GM19023 (cell line): ENCODE data around the gene SMIM35.
"Not testable (repeated sequence)": the region's sequence is repeated elsewhere in the genome, so short reads cannot be mapped to it uniquely, and the experiment has no call there.

Experiments
- ATAC-seq: cut with Tn5 transposase; IDR thresholded peaks from one replicate; pipeline ENCODE4 v1.9.1; 2021; ENCODE audit warnings: mild to moderate bottlenecking, moderate library complexity; ENCODE audit not compliant: unreplicated experiment

The SMIM35 gene

GRCh38 chr11:118046051-118046963, 40.5 kb downstream of the SMIM35 start:
- ATAC-seq, result no peak

DNA sequence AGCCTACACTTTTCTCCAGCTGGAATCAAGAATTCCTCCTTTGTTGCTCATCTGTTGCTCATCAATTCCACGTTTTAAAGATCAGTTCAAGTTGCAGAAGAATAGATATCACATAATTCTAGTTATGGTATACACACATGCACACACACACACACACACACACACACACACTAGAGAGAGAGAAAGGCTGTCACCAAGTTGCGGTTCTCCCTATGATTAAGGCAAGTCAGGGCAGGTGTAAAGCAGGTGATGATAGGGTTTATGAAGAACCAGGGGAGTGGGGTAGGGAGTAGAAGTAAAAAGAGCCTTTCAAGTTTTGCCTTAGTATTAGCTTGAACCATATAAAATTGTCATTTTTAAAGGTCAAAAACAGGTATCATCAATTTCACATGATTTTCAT, 41.6 kb downstream of the SMIM35 start:
- no peak for ATAC-seq

DNA sequence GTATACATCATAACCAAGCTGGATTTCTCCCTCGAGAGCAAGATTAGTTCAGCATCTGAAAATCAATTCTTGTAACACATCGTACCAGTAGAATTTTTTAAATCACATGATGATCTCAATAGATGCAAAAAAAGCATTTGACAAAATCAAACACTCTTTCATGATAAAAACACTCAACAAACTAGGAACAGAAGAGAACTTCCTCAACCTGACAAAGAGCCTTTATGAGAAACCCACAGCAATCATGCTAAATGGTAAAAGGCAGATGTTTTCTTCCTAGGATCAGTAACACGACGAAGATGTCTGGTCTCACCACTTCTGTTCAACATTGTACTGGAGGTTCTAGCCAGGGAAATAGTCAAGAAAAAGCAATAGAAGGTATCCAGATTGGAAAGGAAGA, 44.0 kb downstream of the SMIM35 start:
- ATAC-seq, result no peak

DNA sequence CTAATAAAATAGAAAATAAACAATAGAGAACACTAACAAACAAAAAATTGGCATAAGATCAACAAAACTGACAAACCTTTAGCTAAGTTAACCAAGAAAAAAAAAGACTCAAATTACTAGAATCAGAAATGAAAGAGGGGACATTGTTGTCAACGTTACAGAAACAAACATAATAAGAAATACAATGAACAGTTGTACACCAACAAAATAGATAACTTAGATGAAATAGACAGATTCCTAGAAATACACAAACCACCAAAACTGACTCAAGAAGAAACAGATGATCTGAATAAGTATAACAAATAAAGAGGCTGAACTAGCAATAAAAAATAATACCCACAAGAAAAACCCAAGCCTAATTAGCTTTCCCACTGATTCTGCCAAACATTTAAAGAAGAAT, 44.6 kb downstream of the SMIM35 start:
- no peak for ATAC-seq

DNA sequence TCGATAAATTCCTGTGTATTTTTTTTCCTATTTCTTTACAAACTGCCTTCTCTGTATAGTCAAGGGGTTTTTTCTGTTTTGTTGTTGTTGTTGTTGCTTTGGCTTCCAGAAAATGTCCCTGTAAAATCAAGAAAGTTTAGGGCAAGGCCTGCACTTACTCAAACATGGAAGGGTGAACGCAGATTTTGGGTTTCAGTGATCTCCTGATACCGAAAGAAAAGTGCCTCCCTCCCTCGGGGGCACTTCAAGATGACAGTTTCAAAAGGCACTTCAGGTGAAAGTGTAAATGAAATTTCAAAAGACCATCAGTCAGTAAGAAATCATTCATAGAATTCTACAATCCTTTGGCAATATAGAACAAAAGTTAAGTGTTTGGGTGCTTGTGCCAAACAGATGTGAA, 53.3 kb downstream of the SMIM35 start:
- no peak for ATAC-seq

GRCh38 chr11:118028626-118029025, 58.1 kb downstream of the SMIM35 start:
- ATAC-seq, result no peak

DNA sequence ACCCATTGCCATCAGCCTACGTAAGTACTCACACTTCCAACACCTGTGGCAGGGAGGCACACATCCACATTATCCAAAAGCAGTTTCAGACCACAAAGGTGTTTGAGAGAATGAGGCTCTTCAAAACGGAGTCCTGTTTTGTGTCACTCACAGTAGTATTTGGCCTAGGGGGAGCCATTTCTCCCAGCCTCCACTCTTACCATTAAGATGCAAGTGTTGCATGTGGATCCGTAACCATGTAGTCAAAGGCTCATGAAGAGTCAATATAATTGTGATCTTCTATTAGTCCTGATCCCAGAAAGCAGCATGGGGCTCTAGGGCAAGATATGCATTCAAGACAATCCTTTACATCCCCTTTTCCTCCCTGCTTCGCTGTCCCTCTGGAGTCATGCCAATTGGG, 59.1 kb downstream of the SMIM35 start:
- no peak for ATAC-seq

GRCh38 chr11:118021146-118021545, 65.6 kb downstream of the SMIM35 start:
- ATAC-seq, result no peak

DNA sequence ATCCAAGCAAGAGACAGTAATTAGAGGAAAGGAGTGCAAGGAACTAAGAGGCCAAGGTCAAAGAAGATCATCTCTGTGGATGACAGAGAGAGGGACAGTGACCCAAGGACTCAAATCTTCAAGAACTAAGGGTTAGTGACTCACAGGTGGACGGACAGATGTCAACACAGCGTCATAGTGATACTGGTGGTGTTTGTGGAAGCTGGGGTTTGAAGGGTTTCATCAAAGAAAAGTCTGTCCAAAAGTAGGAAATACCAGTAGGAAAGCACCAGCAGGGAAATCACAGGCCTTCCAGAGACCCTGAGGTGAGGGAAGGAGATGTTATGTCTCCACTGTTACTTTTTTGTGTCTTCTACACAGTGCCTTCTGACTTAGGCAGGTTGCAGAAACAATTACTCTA, 68.4 kb downstream of the SMIM35 start:
- ATAC-seq, result no peak

DNA sequence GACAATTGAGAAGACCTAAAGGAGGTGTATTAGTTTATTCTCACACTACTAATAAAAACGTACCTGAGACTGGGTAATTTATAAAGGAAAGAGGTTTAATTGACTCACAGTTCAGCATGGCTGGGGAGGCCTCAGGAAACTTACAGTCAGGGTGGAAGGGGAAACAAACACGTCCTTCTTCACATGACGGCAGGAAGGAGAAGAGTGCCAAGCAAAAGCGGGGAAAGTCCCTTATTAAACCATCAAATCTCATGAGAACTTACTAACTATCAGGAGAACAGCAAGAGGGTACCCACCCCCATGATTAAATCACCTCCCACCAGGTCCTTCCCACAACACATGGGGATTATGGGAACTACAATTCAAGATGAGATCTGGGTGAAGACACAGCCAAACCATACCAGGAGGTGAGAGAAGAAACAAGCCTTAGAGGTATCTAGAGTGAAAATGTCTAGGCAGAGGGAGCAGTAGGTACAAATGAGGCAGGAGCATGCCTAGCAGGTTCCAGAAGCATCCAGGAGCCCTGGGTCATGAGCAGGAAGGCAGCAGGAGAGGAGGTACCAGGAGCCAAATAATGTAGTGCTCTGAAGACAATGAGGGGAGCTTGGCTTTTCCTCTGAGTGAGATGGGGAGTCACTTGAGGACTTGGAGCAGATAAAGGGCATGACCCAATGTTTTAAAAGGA, 69.0 kb downstream of the SMIM35 start:
- no peak for ATAC-seq

DNA sequence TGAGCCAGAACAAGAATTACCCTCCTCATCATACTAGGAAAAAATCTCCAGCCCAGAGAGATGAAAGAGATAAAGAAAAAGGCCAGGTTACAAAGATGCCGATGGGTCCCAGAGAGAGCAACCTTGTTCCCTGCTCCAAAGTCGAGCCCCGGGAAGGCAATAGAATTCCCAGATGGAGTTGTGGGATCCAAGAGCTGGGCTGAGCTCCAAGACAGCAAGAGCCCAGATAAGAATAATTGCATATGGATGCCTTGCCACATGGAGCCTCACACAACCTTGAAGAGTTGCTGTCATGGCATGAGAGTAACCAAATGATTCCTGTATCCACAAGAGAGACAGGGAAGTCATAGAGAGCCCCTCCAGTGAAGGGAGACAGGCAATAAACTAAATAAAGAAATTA, 69.7 kb downstream of the SMIM35 start:
- ATAC-seq, result no peak

- no peak for ATAC-seq
Observed at GRCh38 chr11:118016104-118016503, 70.7 kb downstream of the SMIM35 start.

- no peak for ATAC-seq
Observed at GRCh38 chr11:118015385-118015841, 71.3 kb downstream of the SMIM35 start.

DNA sequence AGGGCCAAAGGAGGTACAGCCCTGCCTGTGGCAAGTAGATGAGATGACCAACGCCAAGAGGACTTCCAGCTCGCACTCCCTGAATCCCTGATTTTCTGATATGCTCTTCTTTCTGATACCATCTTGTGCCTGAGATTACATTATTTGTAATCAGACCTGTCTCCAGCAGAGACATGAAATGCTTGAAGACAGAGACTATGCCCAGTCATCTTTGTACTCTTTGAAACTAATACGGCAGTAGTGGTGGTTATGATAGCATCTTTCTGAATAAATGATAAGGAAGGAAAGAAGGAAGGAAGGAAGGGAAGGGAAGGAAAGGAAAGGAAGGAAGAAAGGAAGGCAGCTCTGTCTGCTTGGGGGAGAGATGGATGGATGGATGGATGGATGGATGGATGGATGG, 72.7 kb downstream of the SMIM35 start:
- no peak for ATAC-seq

DNA sequence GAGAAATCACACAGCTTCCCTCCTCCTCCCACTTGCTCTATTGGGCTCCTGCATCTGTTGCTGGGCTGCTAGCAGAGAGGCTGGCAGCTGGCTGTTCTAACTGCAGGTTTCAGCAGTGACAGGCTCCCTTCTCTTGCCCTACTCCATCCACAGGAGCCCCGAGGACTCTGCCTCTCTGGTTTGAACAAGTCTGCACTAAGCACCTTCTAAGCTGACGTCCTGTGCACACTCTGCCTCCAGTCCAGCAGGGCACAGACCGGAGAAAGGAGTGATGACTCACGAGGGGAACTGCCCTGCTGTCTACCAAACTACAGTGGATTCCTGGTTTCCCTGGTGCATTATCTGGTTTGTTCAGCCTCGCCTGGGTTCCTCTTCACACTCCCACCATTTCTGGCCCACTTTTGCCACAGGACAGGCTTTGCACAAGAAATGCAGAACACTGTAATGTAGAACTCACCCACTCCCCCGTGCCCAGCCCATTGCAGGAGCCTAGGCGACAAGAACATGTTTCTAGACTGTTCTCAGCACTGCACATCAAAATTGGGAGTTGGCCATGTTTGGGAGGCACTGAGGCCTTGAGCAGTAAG, 74.6 kb downstream of the SMIM35 start:
- ATAC-seq, result no peak

DNA sequence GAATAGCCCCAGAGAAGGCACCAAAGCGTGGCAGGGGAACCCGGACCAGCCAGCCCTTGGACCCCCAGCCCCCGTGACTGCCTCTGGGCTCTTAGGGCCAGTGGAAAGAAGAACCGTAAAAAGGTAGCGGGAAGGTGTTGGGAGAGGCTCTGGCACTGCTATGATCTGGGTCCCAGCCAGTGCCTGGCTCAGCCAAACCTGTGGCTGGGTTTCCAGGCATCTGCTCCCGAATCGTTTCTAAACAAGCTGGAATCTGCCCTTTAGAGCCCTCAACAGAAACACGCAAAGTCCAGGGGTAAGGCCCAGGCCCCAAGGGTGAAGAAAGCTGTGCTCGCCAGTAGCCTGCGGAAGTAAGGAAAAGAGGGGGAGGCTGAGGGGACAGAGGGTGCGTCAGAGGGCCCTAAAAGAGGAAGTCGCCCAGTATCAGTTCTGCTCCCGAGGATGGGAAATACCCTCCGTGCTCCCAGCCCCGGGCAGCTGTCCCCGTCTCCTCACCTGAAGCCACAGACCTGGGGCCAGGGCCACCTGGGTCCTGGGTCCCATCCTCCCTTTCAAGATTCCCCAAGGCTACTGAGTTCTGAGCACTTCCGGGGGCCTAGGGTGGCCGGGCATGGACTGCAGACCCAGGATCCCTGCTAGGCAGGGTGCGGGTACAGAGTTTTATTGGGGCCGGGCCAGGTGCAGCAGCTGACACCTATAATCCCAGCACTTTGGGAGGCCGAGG, 75.9 kb downstream of the SMIM35 start:
- ATAC-seq, result peak; percentile 70

- no peak for ATAC-seq
Observed at GRCh38 chr11:118009864-118010737, 76.7 kb downstream of the SMIM35 start.

DNA sequence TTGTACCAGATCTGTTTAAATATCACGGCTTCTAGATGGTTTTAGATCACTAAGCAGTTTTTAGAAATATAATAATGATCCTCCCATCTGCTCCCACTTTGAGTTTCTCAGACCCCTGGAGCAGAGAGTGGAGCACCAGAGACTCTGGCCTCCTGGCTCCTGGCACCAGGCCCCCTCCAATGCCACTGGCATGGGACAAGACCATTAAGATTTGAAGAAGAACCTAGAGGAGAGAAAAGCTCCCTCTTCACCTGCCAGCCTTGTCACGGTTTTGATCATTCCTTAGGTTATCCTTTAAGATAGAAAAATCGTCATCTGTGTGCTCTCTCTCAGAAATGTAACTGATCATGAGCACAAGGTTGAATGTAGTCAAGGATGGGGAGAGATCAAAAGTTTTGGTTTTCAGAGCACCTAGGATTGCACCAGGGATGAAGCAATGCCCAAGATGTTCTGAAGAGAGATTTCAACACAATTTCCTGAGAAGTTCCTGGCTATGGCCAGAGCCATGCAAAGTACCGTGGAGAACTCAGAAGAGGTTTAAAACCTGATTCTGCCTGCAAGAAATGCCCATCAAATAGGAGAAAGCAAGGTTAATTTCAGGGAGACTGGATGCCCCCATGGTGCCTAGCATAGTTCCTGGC, 78.4 kb downstream of the SMIM35 start:
- ATAC-seq, result no peak

DNA sequence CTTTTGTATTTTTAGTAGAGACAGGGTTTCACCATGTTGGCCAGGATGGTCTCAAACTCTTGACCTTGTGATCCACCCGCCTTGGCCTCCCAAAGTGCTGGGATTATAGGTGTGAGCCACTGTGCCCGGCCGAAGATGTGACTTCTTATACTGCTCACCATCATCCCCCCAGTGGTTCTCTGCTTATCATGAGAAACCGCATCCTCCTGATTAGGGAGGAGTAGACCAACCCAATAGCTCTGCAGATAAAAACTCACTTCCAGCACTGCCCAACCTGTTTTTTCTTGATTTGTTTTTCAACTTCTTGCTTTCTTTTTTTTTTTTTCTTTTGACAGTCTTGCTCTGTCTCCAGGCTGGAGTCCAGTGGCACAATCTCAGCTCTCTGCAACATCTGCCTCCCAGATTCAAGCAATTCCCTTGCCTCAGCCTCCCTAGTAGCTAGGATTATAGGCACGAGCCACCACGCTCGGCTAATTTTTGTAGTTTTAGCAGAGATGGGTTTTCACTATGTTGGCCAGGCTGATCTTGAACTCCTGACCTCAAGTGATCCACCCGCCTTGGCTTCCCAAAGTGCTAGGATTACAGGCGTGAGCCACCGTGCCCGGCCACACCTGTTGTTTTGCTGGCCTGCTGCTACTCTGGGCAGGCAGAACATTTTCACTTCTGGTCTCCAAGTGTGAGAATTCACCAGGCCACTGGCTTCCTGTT, 79.0 kb downstream of the SMIM35 start:
- ATAC-seq, result not testable (repeated sequence)
